Naive thymus-derived CD4-positive, alpha-beta T cell (primary cell): ENCODE measurements around the gene SIGLEC9. TPM values are rescaled to one million over a fixed set of nuclear protein-coding genes. Genes with fewer than 3 reads are reported as not detected.

Source experiments
- ATAC-seq: fragments of 150-1000 bp; cut with Tn5 transposase; 2 replicates; pipeline ENCODE4 v1.10.0; 2021; ENCODE audit warnings: mild to moderate bottlenecking, moderate library complexity
- CTCF ChIA-PET: fragments of 350-600 bp; sonication (Branson Sonifier 250); formaldehyde crosslinking; loops from one replicate; lab custom pipeline; 2021; ENCODE audit warnings: antibody characterized with exemption; lab: Charles Lee
- POLR2A ChIA-PET: fragments of 350-600 bp; sonication (Branson Sonifier 250); formaldehyde crosslinking; loops from one replicate; lab custom pipeline; 2021; ENCODE audit warnings: antibody characterized with exemption, inconsistent platforms; lab: Charles Lee
- DNase-seq, 9 donors: peaks; one replicate each; pipeline versions ENCODE4 v3.0.0 to v3.0.0-alpha.2; 2020 to 2022; ENCODE audit warnings: mixed read lengths in 1 of 9
- H3K27ac ChIP-seq: one replicate; pipeline ENCODE4 v1.7.0; 2013; ENCODE audit warnings: mild to moderate bottlenecking, low read depth, low read length, moderate library complexity
- H3K27me3 ChIP-seq, 2 donors: one replicate each; pipeline ENCODE4 v1.7.0; 2013; ENCODE audit warnings: low read length in 2 of 2, mild to moderate bottlenecking in 2 of 2, moderate library complexity in 2 of 2; ENCODE audit not compliant: control insufficient read depth in 2 of 2, insufficient read depth in 2 of 2
- H3K36me3 ChIP-seq, 3 experiments: 1 replicate in 2 of 3; 2 replicates in 1 of 3; pipeline ENCODE4 v1.7.0; 2013; ENCODE audit warnings: low read length in 3 of 3, mild to moderate bottlenecking in 3 of 3, moderate library complexity in 1 of 3; ENCODE audit not compliant: insufficient read depth in 3 of 3, control insufficient read depth in 2 of 3
- H3K4me1 ChIP-seq, 2 donors: one replicate each; pipeline ENCODE4 v1.7.0; 2013; ENCODE audit warnings: low read length in 2 of 2, mild to moderate bottlenecking in 2 of 2, moderate library complexity in 1 of 2; ENCODE audit not compliant: control insufficient read depth in 2 of 2, insufficient read depth in 2 of 2
- H3K4me3 ChIP-seq: 2 replicates; pipeline ENCODE4 v1.7.0; 2013; ENCODE audit warnings: mild to moderate bottlenecking, low read length
- H3K9me3 ChIP-seq, 3 experiments: 1 replicate in 2 of 3; 2 replicates in 1 of 3; pipeline ENCODE4 v1.7.0; 2013; ENCODE audit warnings: low read length in 3 of 3; ENCODE audit not compliant: control insufficient read depth in 2 of 3
- H3K27ac Mint-ChIP-seq, 9 donors: one replicate each; pipeline ENCODE4 v1.8.0; 2020 to 2022; ENCODE audit warnings: mixed read lengths in 9 of 9, mild to moderate bottlenecking in 8 of 9, moderate library complexity in 5 of 9, inconsistent platforms in 2 of 9
- H3K27me3 Mint-ChIP-seq, 5 donors: one replicate each; pipeline ENCODE4 v1.8.0; 2021 to 2022; ENCODE audit warnings: mixed read lengths in 5 of 5, mild to moderate bottlenecking in 1 of 5
- H3K36me3 Mint-ChIP-seq, 5 donors: one replicate each; pipeline ENCODE4 v1.8.0; 2020 to 2022; ENCODE audit warnings: mixed read lengths in 5 of 5, mild to moderate bottlenecking in 3 of 5, inconsistent platforms in 1 of 5
- H3K4me1 Mint-ChIP-seq, 7 donors: one replicate each; pipeline ENCODE4 v1.8.0; 2020 to 2022; ENCODE audit warnings: mixed read lengths in 7 of 7, mild to moderate bottlenecking in 3 of 7, inconsistent platforms in 1 of 7
- H3K4me3 Mint-ChIP-seq, 10 donors: one replicate each; pipeline ENCODE4 v1.8.0; 2020 to 2022; ENCODE audit warnings: mild to moderate bottlenecking in 10 of 10, mixed read lengths in 10 of 10, moderate library complexity in 6 of 10, inconsistent platforms in 2 of 10
- H3K9me3 Mint-ChIP-seq, 11 donors: one replicate each; pipeline ENCODE4 v1.8.0; 2020 to 2022; ENCODE audit warnings: mixed read lengths in 11 of 11, mild to moderate bottlenecking in 4 of 11, inconsistent platforms in 1 of 11, moderate library complexity in 1 of 11
- intact Hi-C, 2 donors: fragments of 100-400 bp; cut with micrococcal nuclease; formaldehyde crosslinking; loops; one replicate each; pipeline ENCODE4 v1.15.1; 2023
- polyA plus RNA-seq, 2 donors: library from polyadenylated mRNA; unstranded; fragments of 300-500 nt; fragmentation: Illumina TruSeq; gene quantifications; one replicate each; pipeline ENCODE4 v1.2.3, GENCODE V29; 2021
- total RNA-seq, 6 experiments: library from RNA in 5 of 6; stranded (reverse) in 5 of 6; gene quantifications; 1 replicate in 5 of 6; 2 replicates in 1 of 6; pipeline ENCODE4 v1.2.3 and lab custom pipeline; 2021 to 2026

SIGLEC9 gene
- total and polyA plus RNA-seq, 7 experiments from 2014 or later: 0.34 to 26.8 (median 1.8) TPM

GRCh38 chr19:51099047-51099382 is 25.7 kb upstream of the SIGLEC9 start:
- Mint-ChIP-seq H3K27ac (peak overlapping the region in 5 of 9 donors; percentile 37 to 70 (median 52)), H3K4me3 (peak overlapping the region in 7 of 10 donors; percentile 14 to 66 (median 52)), H3K36me3 (peaks cover 3 to 27% (median 12%) of the 10 kb centered on the region in 5 donors), H3K27me3 (no peaks in the 10 kb centered on the region), H3K4me1 (peaks cover 23 to 54% (median 37%) of the 10 kb centered on the region in 7 donors), H3K9me3 (no peaks in the 10 kb centered on the region)
- Histone ChIP-seq H3K4me3 (no peak overlapping the region), H3K4me1 (peaks cover 5 to 17% of the 10 kb centered on the region in 2 donors), H3K27me3 (no peaks in the 10 kb centered on the region), H3K9me3 (no peaks in the 10 kb centered on the region), H3K36me3 (peaks cover 0 to 50% (median 0%) of the 10 kb centered on the region in 3 experiments), H3K27ac (peak overlapping the region; percentile 70)
- intact Hi-C loops: loop anchor here in 1 of 2 donors (5.0 kb wide), 2 partner anchors 33 to 603 kb away; no protein-coding TSS in a partner anchor
- POLR2A ChIA-PET: no interaction called here
- ATAC-seq (no peak), DNase-seq (no peak)
- CTCF ChIA-PET: interaction anchor here (0.6 to 1.2 kb wide), 3 partner anchors 33 to 865 kb away, joined by 3 read pairs; no protein-coding TSS in a partner anchor

GRCh38 chr19:51100601-51101000 is 24.1 kb upstream of the SIGLEC9 start:
- Mint-ChIP-seq H3K4me3 (no peak overlapping the region), H3K27me3 (no peaks in the 10 kb centered on the region), H3K27ac (no peak overlapping the region), H3K36me3 (peaks cover 3 to 33% (median 18%) of the 10 kb centered on the region in 5 donors), H3K9me3 (no peaks in the 10 kb centered on the region), H3K4me1 (peaks cover 33 to 60% (median 47%) of the 10 kb centered on the region in 7 donors)
- peaks cover 0 to 58% (median 6%) of the 10 kb centered on the region in 3 experiments for H3K36me3 ChIP-seq
- no peak for ATAC-seq
- H3K27ac ChIP-seq: no peak overlapping the region
- H3K4me3 ChIP-seq: no peak overlapping the region
- intact Hi-C loops: loop anchor here in 1 of 2 donors (10.0 kb wide), 1 partner anchor 1076 kb away; the partner anchor contains the start of genes VRK3 and ZNF473
- no peaks in the 10 kb centered on the region for H3K27me3 ChIP-seq
- DNase-seq: no peak
- H3K9me3 ChIP-seq: no peaks in the 10 kb centered on the region
- ChIA-PET POLR2A (no interaction called here), CTCF (interaction anchor here (1.6 kb wide), 1 partner anchor 68 kb away, joined by 5 read pairs; no protein-coding TSS in a partner anchor)
- H3K4me1 ChIP-seq: peaks cover 5 to 17% of the 10 kb centered on the region in 2 donors

DNA sequence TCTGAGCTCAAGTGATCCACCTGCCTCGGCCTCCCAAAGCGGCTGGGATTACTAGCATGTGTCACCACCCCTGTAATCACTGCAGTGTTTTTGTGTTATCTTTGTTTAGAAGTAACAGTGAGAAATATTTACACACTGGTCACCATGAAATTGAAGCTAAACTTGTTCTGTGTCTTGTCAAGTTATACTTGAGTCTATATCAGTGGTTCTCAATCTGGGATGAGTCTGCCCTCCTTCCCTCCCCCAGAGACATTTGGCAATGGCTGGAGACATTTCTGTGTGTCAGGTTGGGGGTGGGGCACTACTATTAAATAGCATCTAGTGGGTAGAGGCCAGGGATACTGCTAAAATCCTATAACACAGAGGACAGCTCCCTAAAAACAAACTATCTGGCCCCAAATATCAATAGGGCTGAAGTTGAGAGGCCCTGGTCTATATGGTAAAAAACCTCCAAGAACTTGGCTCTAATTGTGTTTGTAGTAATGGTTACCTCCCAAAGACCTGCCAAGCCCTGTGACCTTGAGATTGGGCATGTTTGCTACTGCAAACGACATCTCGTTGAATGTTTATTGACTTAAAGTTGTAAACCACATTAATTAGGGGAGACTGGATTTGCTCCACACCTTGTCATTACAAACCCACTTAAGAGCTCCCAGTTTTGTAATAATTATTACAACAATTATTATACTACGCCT is 23.4 kb upstream of the SIGLEC9 start:
- Mint-ChIP-seq H3K9me3 (peaks cover 0 to 2% (median 0%) of the 10 kb centered on the region in 11 donors), H3K36me3 (peaks cover 3 to 40% (median 18%) of the 10 kb centered on the region in 5 donors), H3K27me3 (no peaks in the 10 kb centered on the region), H3K4me3 (no peak overlapping the region), H3K4me1 (peaks cover 37 to 67% (median 54%) of the 10 kb centered on the region in 7 donors), H3K27ac (peak overlapping the region in 1 of 9 donors; percentile 45)
- CTCF ChIA-PET: interaction anchor here (1.6 to 1.7 kb wide), 2 partner anchors 57 to 67 kb away, joined by 4 to 5 read pairs; no protein-coding TSS in a partner anchor
- H3K9me3 ChIP-seq: no peaks in the 10 kb centered on the region
- H3K36me3 ChIP-seq: peaks cover 0 to 58% (median 6%) of the 10 kb centered on the region in 3 experiments
- ATAC-seq: no peak
- H3K27ac ChIP-seq: no peak overlapping the region
- H3K4me3 ChIP-seq: no peak overlapping the region
- no peaks in the 10 kb centered on the region for H3K27me3 ChIP-seq
- peaks cover 5 to 17% of the 10 kb centered on the region in 2 donors for H3K4me1 ChIP-seq
- no peak for DNase-seq
- intact Hi-C loops: loop anchor here in 1 of 2 donors (10.0 kb wide), 1 partner anchor 1077 kb away; the partner anchor contains the start of genes VRK3 and ZNF473
- POLR2A ChIA-PET: no interaction called here

- Histone ChIP-seq H3K9me3 (no peaks in the 10 kb centered on the region), H3K27me3 (no peaks in the 10 kb centered on the region), H3K4me3 (no peak overlapping the region), H3K36me3 (peaks cover 0 to 56% (median 6%) of the 10 kb centered on the region in 3 experiments), H3K27ac (no peak overlapping the region), H3K4me1 (peaks cover 8 to 12% of the 10 kb centered on the region in 2 donors)
- Mint-ChIP-seq H3K4me1 (peaks cover 35 to 66% (median 56%) of the 10 kb centered on the region in 7 donors), H3K36me3 (peaks cover 0 to 36% (median 12%) of the 10 kb centered on the region in 5 donors), H3K27me3 (no peaks in the 10 kb centered on the region), H3K9me3 (peaks cover 0 to 2% (median 0%) of the 10 kb centered on the region in 11 donors), H3K4me3 (no peak overlapping the region), H3K27ac (peak overlapping the region in 2 of 9 donors; percentile 5 to 6)
- intact Hi-C loops: loop anchor here in 1 of 2 donors (10.0 kb wide), 1 partner anchor 1078 kb away; the partner anchor contains the start of genes VRK3 and ZNF473
- no peak for DNase-seq
- ATAC-seq: no peak
- ChIA-PET POLR2A (interaction anchor here (0.5 kb wide), 1 partner anchor 27 kb away, joined by 3 read pairs; no protein-coding TSS in a partner anchor), CTCF (no interaction called here)
These were observed 21.7 kb upstream of the SIGLEC9 start for GRCh38 chr19:51102991-51103390.

GRCh38 chr19:51103926-51104341 is 20.8 kb upstream of the SIGLEC9 start:
- H3K4me3 ChIP-seq: no peak overlapping the region
- H3K36me3 ChIP-seq: peaks cover 0 to 55% (median 6%) of the 10 kb centered on the region in 3 experiments
- H3K4me3 Mint-ChIP-seq: no peak overlapping the region
- no peak for DNase-seq
- ChIA-PET CTCF (interaction anchor here (0.6 kb wide), 1 partner anchor 28 kb away, joined by 5 read pairs; no protein-coding TSS in a partner anchor), POLR2A (no interaction called here)
- peaks cover 0 to 4% (median 0%) of the 10 kb centered on the region in 11 donors for H3K9me3 Mint-ChIP-seq
- no peaks in the 10 kb centered on the region for H3K9me3 ChIP-seq
- intact Hi-C loops: loop anchor here in 1 of 2 donors (10.0 kb wide), 1 partner anchor 1079 kb away; the partner anchor contains the start of genes VRK3 and ZNF473
- H3K27ac ChIP-seq: no peak overlapping the region
- H3K4me1 ChIP-seq: peaks cover 11 to 12% of the 10 kb centered on the region in 2 donors
- no peak overlapping the region for H3K27ac Mint-ChIP-seq
- peaks cover 41 to 74% (median 66%) of the 10 kb centered on the region in 7 donors for H3K4me1 Mint-ChIP-seq
- peaks cover 0 to 36% (median 12%) of the 10 kb centered on the region in 5 donors for H3K36me3 Mint-ChIP-seq
- ATAC-seq: no peak
- H3K27me3 Mint-ChIP-seq: no peaks in the 10 kb centered on the region
- no peaks in the 10 kb centered on the region for H3K27me3 ChIP-seq

- intact Hi-C loops: loop anchor here (1.0 to 10.0 kb wide), 18 partner anchors 10 to 1340 kb away; partner anchors contain the start of genes VRK3 (in 2 of the 2), AKT1S1 (in 1 of the 2), AP2A1 (in 1 of the 2) and KCNC3 (in 1 of the 2)
- H3K27me3 ChIP-seq: no peaks in the 10 kb centered on the region
- Mint-ChIP-seq H3K4me1 (peaks cover 31 to 53% (median 49%) of the 10 kb centered on the region in 7 donors), H3K27me3 (no peaks in the 10 kb centered on the region), H3K9me3 (peaks cover 0 to 4% (median 0%) of the 10 kb centered on the region in 11 donors), H3K4me3 (peak overlapping the region; percentile 90 to 100 (median 98)), H3K36me3 (peaks cover 0 to 25% (median 11%) of the 10 kb centered on the region in 5 donors), H3K27ac (peak overlapping the region; percentile 92 to 99 (median 97))
- peak overlapping the region; percentile 77 for H3K27ac ChIP-seq
- peaks cover 13% of the 10 kb centered on the region in 2 donors for H3K4me1 ChIP-seq
- ChIA-PET POLR2A (no interaction called here), CTCF (interaction anchor here (0.7 kb wide), 1 partner anchor 25 kb away, joined by 3 read pairs; no protein-coding TSS in a partner anchor)
- peaks cover 0 to 26% (median 6%) of the 10 kb centered on the region in 3 experiments for H3K36me3 ChIP-seq
- peak overlapping the region; percentile 92 for H3K4me3 ChIP-seq
- DNase-seq (no peak), ATAC-seq (no peak)
- no peaks in the 10 kb centered on the region for H3K9me3 ChIP-seq
These were observed 17.2 kb upstream of the SIGLEC9 start for GRCh38 chr19:51107406-51108065.
